ENCODE measurements around the gene CGNL1.
A peak's percentile ranks its signal among the peaks of the same experiment; 100 is the strongest.

- TF ChIP-seq POLR2A (IDR thresholded peaks at IDR 0.05), result no peak
- TF ChIP-seq CTCF (IDR thresholded peaks at IDR 0.05), result peak; percentile 82 to 92 (median 88)
Observed at GRCh38 chr15:57559875-57560274, 183.6 kb downstream of the CGNL1 start.
